ENCODE data around the gene NADK.

The NADK gene

GRCh38 chr1:1786836-1787605 lies 8.8 kb upstream of the NADK start:
- DNase-seq (ENCODE audit: low spot score) = no peak

- DNase-seq (ENCODE audit: low spot score) = no peak
Measured at GRCh38 chr1:1785666-1786065, 7.4 kb upstream of the NADK start.

- no peak for DNase-seq (ENCODE audit: low spot score)
Measured at GRCh38 chr1:1784933-1785332, 6.7 kb upstream of the NADK start.

GRCh38 chr1:1783320-1783719 lies 5.0 kb upstream of the NADK start:
- no peak for DNase-seq (ENCODE audit: low spot score)

- peak; percentile 68 for DNase-seq (ENCODE audit: low spot score)
Measured at GRCh38 chr1:1782399-1783221, 4.3 kb upstream of the NADK start.

GRCh38 chr1:1781526-1781903 lies 3.2 kb upstream of the NADK start:
- no peak for DNase-seq (ENCODE audit: low spot score)

- no peak for DNase-seq (ENCODE audit: low spot score)
Measured at GRCh38 chr1:1780598-1781525, 2.6 kb upstream of the NADK start.

- DNase-seq (ENCODE audit: low spot score) = no peak
Measured at GRCh38 chr1:1779691-1780597, 1.7 kb upstream of the NADK start.

GRCh38 chr1:1779320-1779675 lies 1.0 kb upstream of the NADK start:
- no peak for DNase-seq (ENCODE audit: low spot score)

GRCh38 chr1:1778663-1779319 lies 521 bp upstream of the NADK start:
- DNase-seq (ENCODE audit: low spot score) = peak; percentile 84

GRCh38 chr1:1777583-1777899 lies 729 bp downstream of the NADK start:
- DNase-seq (ENCODE audit: low spot score) = no peak

- DNase-seq (ENCODE audit: low spot score) = no peak
Measured at GRCh38 chr1:1776672-1777582, 1.3 kb downstream of the NADK start.

- no peak for DNase-seq (ENCODE audit: low spot score)
Measured at GRCh38 chr1:1775327-1776226, 2.7 kb downstream of the NADK start.

GRCh38 chr1:1773874-1774273 lies 4.4 kb downstream of the NADK start:
- no peak for DNase-seq (ENCODE audit: low spot score)

- no peak for DNase-seq (ENCODE audit: low spot score)
Measured at GRCh38 chr1:1771096-1771495, 7.2 kb downstream of the NADK start.

GRCh38 chr1:1770102-1770501 lies 8.2 kb downstream of the NADK start:
- no peak for DNase-seq (ENCODE audit: low spot score)

- DNase-seq (ENCODE audit: low spot score) = no peak
Measured at GRCh38 chr1:1768249-1768992, 9.8 kb downstream of the NADK start.

GRCh38 chr1:1764876-1765470 lies 13.3 kb downstream of the NADK start:
- no peak for DNase-seq (ENCODE audit: low spot score)
